Stimulated activated CD8-positive, alpha-beta memory T cell treated with anti-CD3 and anti-CD28 coated beads, Interleukin-12 subunit alpha, Interleukin-12 subunit beta, amount 100 ng/mL, for 4 hours (primary cell): Measurements from ENCODE around the gene WNT3A.

Source experiments
- DNase-seq: peaks from one replicate; pipeline ENCODE4 v3.0.0-alpha.2; 2020; ENCODE audit warnings: low read depth

WNT3A gene

GRCh38 chr1:228031276-228031995 lies 24.6 kb downstream of the WNT3A start:
- no peak for DNase-seq

- no peak for DNase-seq
Observed at GRCh38 chr1:228032041-228032440, 25.2 kb downstream of the WNT3A start.

GRCh38 chr1:228033376-228033775 lies 26.6 kb downstream of the WNT3A start:
- DNase-seq, result no peak

GRCh38 chr1:228034954-228035837 lies 28.4 kb downstream of the WNT3A start:
- no peak for DNase-seq

GRCh38 chr1:228035844-228036243 lies 29.0 kb downstream of the WNT3A start:
- DNase-seq, result no peak

GRCh38 chr1:228036701-228037231 lies 30.0 kb downstream of the WNT3A start:
- DNase-seq, result no peak

GRCh38 chr1:228037401-228038386 lies 30.9 kb downstream of the WNT3A start:
- DNase-seq, result peak; percentile 8

GRCh38 chr1:228038387-228039005 lies 31.7 kb downstream of the WNT3A start:
- DNase-seq, result no peak

GRCh38 chr1:228039006-228039903 lies 32.5 kb downstream of the WNT3A start:
- no peak for DNase-seq

GRCh38 chr1:228039986-228040385 lies 33.2 kb downstream of the WNT3A start:
- DNase-seq, result no peak

GRCh38 chr1:228041316-228041715 lies 34.5 kb downstream of the WNT3A start:
- no peak for DNase-seq

- no peak for DNase-seq
Observed at GRCh38 chr1:228042508-228042907, 35.7 kb downstream of the WNT3A start.

GRCh38 chr1:228043281-228043848 lies 36.6 kb downstream of the WNT3A start:
- DNase-seq, result no peak

- DNase-seq, result no peak
Observed at GRCh38 chr1:228044961-228045360, 38.2 kb downstream of the WNT3A start.

- DNase-seq, result no peak
Observed at GRCh38 chr1:228045405-228045804, 38.6 kb downstream of the WNT3A start.

- no peak for DNase-seq
Observed at GRCh38 chr1:228045871-228046270, 39.1 kb downstream of the WNT3A start.

GRCh38 chr1:228046421-228047182 lies 39.8 kb downstream of the WNT3A start:
- no peak for DNase-seq

- no peak for DNase-seq
Observed at GRCh38 chr1:228047183-228047466, 40.3 kb downstream of the WNT3A start.

GRCh38 chr1:228048120-228048519 lies 41.3 kb downstream of the WNT3A start:
- no peak for DNase-seq
